HEK293 (cell line): ENCODE measurements around the gene NEIL3.

Source experiments
- CTCF ChIA-PET: fragments of 350-600 bp; formaldehyde crosslinking; extraction: SDS; loops from one replicate; lab custom pipeline; 2021; ENCODE audit warnings: antibody characterized with exemption; lab: Yijun Ruan, JAX
- POLR2A ChIA-PET: fragments of 300-600 bp; formaldehyde crosslinking; extraction: SDS; loops from one replicate; lab custom pipeline; 2020; ENCODE audit warnings: antibody characterized with exemption, inconsistent platforms; lab: Yijun Ruan, JAX
- H3K27ac ChIP-seq: fragments of 200-500 bp; sonication (Bioruptor generic); 2 replicates; pipeline ENCODE4 v1.5.1; 2014; ENCODE audit warnings: low read depth, low read length, control low read depth, inconsistent platforms; ENCODE audit errors: extremely low read depth
- H3K36me3 ChIP-seq, 2 experiments: fragments of 200-500 bp in 1 of 2; sonication (Bioruptor generic) in 1 of 2; 1 replicate in 1 of 2; 2 replicates in 1 of 2; pipeline ENCODE4 v1.5.1; 2014 to 2017; ENCODE audit warnings: inconsistent platforms in 2 of 2, low read length in 2 of 2; ENCODE audit not compliant: control insufficient read depth in 2 of 2, insufficient read depth in 1 of 2
- H3K4me1 ChIP-seq: fragments of 200-500 bp; sonication (Bioruptor generic); 2 replicates; pipeline ENCODE4 v1.5.1; 2014; ENCODE audit warnings: mild to moderate bottlenecking, low read length, inconsistent platforms; ENCODE audit not compliant: control insufficient read depth, insufficient read depth
- H3K4me3 ChIP-seq: 2 replicates; pipeline ENCODE4 v1.5.1; 2011; ENCODE audit warnings: low read depth, mild to moderate bottlenecking, control low read depth, low read length, moderate library complexity
- H3K9me3 ChIP-seq: fragments of 200-500 bp; sonication (Bioruptor generic); 2 replicates; pipeline ENCODE4 v1.5.1; 2014; ENCODE audit warnings: low read depth, low read length, inconsistent platforms; ENCODE audit not compliant: control insufficient read depth, insufficient read depth
- PRDM10 ChIP-seq: fragments of 450-650 bp; formaldehyde crosslinking; IDR thresholded peaks from 2 replicates; pipeline ENCODE4 v1.5.1; 2016; ENCODE audit warnings: missing biosample characterization, missing genetic modification characterization
- SP3 ChIP-seq: fragments of 450-650 bp; formaldehyde crosslinking; IDR thresholded peaks from 2 replicates; pipeline ENCODE4 v1.5.1; 2016; ENCODE audit warnings: missing biosample characterization, missing genetic modification characterization
- YY1 ChIP-seq: fragments of 450-650 bp; formaldehyde crosslinking; IDR thresholded peaks from 2 replicates; pipeline ENCODE4 v1.5.1; 2018; ENCODE audit warnings: missing biosample characterization, missing genetic modification characterization
- ZNF10 ChIP-seq: fragments of 450-650 bp; formaldehyde crosslinking; IDR thresholded peaks from 2 replicates; pipeline ENCODE4 v1.5.1; 2017; ENCODE audit warnings: missing biosample characterization, missing genetic modification characterization
- ZNF19 ChIP-seq: fragments of 450-650 bp; formaldehyde crosslinking; IDR thresholded peaks from 2 replicates; pipeline ENCODE4; 2016; ENCODE audit warnings: missing biosample characterization, missing genetic modification characterization, low read depth
- ZNF324 ChIP-seq: fragments of 450-650 bp; formaldehyde crosslinking; IDR thresholded peaks from 2 replicates; pipeline ENCODE4 v1.5.1; 2016; ENCODE audit warnings: missing biosample characterization, missing genetic modification characterization
- ZNF623 ChIP-seq: fragments of 450-650 bp; formaldehyde crosslinking; IDR thresholded peaks from 2 replicates; pipeline ENCODE4 v1.5.1; 2016; ENCODE audit warnings: missing biosample characterization, missing genetic modification characterization
- ZNF660 ChIP-seq: fragments of 450-650 bp; IDR thresholded peaks from 2 replicates; pipeline ENCODE4 v1.5.1; 2018; ENCODE audit warnings: missing biosample characterization, mild to moderate bottlenecking, missing genetic modification characterization
- ZNF76 ChIP-seq: fragments of 450-650 bp; formaldehyde crosslinking; IDR thresholded peaks from 2 replicates; pipeline ENCODE4; 2016; ENCODE audit warnings: low read depth, missing biosample characterization, missing genetic modification characterization, borderline replicate concordance
- ZSCAN16 ChIP-seq: fragments of 450-650 bp; formaldehyde crosslinking; IDR thresholded peaks from 2 replicates; pipeline ENCODE4 v1.5.1; 2016; ENCODE audit warnings: missing biosample characterization, missing genetic modification characterization
- TF ChIP-seq, protein P1 (sequence below): fragments of 450-650 bp; formaldehyde crosslinking; IDR thresholded peaks from 2 replicates; pipeline ENCODE4 v1.5.1; 2016; ENCODE audit warnings: missing biosample characterization, missing genetic modification characterization
- TF ChIP-seq, protein P2 (sequence below): fragments of 450-650 bp; formaldehyde crosslinking; IDR thresholded peaks from 2 replicates; pipeline ENCODE4 v1.5.1; 2016; ENCODE audit warnings: missing biosample characterization, missing genetic modification characterization, low read depth
- TF ChIP-seq, protein P3 (sequence below): fragments of 450-650 bp; formaldehyde crosslinking; IDR thresholded peaks from 2 replicates; pipeline ENCODE4 v1.5.1; 2016; ENCODE audit warnings: missing biosample characterization, missing genetic modification characterization, borderline replicate concordance
- TF ChIP-seq, protein P4 (sequence below): fragments of 450-650 bp; formaldehyde crosslinking; IDR thresholded peaks from 2 replicates; pipeline ENCODE4 v1.5.1; 2016; ENCODE audit warnings: missing biosample characterization, missing genetic modification characterization

The NEIL3 gene

DNA sequence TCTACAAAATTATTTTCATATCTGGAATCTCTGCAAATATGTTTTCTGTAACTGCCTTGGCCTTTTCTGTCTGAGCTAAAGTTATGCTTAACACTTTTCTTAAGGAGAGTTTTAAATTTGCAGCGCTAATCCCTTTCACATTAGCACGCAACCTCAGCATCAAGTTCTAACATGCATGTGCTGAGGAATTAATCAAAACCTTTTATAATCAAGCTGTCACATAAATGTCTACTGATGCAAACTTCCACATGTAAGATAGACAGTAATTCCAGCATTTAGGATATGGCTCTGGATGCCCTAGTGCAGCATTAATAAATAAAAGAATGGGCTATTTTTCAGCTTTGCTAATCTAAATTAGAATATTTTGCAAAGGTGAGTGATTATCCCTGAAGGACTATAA lies 17.5 kb upstream of the NEIL3 start (continued):
- no peak for TF ChIP-seq ZNF660 (tag by site-specific recombination)
- TF ChIP-seq, protein P1, sequence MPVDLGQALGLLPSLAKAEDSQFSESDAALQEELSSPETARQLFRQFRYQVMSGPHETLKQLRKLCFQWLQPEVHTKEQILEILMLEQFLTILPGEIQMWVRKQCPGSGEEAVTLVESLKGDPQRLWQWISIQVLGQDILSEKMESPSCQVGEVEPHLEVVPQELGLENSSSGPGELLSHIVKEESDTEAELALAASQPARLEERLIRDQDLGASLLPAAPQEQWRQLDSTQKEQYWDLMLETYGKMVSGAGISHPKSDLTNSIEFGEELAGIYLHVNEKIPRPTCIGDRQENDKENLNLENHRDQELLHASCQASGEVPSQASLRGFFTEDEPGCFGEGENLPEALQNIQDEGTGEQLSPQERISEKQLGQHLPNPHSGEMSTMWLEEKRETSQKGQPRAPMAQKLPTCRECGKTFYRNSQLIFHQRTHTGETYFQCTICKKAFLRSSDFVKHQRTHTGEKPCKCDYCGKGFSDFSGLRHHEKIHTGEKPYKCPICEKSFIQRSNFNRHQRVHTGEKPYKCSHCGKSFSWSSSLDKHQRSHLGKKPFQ (tag by site-specific recombination): no peak

DNA sequence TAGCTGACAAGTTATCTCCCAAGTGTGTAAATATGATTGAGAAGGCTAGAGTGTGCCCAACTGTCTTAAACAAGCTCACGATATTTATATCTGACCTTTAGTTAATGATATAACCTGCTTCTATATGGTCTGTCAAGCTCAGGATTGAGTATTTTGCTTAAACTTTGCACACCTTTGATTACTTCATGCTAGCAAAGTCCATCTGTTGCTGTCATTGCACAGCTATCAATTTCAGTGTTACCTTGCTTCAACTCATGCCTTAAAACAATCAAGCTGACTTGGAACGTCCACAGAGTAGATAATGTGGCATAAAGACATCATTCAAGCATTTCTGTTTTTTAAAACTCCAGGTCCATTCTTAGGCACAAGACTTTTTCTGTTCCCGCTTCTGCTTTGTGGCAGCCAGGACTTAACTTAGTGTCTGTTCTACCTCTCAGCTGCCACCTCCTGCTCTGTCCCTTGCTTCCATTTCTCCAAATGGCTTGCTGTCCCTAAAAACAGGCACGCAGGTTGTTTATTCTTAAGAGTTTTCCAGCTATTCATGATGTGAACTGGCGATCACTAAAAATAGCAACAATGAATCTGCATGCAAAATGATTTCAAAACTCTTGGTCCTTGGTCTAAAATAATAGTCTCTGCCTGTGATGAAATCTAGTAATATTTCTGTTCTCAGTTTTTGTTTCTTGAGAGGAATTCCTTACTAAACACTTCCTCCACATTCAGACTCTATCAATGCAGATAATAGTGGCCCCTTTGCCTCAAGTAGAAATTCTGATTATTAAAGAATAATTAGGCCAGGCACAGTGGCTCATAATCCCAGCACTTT lies 16.3 kb upstream of the NEIL3 start:
- TF ChIP-seq YY1 (tag by site-specific recombination): no peak
- no peak for TF ChIP-seq PRDM10
- TF ChIP-seq, protein P2, sequence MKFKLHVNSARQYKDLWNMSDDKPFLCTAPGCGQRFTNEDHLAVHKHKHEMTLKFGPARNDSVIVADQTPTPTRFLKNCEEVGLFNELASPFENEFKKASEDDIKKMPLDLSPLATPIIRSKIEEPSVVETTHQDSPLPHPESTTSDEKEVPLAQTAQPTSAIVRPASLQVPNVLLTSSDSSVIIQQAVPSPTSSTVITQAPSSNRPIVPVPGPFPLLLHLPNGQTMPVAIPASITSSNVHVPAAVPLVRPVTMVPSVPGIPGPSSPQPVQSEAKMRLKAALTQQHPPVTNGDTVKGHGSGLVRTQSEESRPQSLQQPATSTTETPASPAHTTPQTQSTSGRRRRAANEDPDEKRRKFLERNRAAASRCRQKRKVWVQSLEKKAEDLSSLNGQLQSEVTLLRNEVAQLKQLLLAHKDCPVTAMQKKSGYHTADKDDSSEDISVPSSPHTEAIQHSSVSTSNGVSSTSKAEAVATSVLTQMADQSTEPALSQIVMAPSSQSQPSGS (tag by site-specific recombination): no peak
- TF ChIP-seq ZNF76 (tag by site-specific recombination): no peak
- TF ChIP-seq ZNF10 (tag by site-specific recombination): no peak
- TF ChIP-seq SP3 (tag by site-specific recombination): no peak
- TF ChIP-seq ZNF623 (tag by site-specific recombination): no peak
- TF ChIP-seq ZNF19 (tag by site-specific recombination): no peak
- TF ChIP-seq, protein P3, sequence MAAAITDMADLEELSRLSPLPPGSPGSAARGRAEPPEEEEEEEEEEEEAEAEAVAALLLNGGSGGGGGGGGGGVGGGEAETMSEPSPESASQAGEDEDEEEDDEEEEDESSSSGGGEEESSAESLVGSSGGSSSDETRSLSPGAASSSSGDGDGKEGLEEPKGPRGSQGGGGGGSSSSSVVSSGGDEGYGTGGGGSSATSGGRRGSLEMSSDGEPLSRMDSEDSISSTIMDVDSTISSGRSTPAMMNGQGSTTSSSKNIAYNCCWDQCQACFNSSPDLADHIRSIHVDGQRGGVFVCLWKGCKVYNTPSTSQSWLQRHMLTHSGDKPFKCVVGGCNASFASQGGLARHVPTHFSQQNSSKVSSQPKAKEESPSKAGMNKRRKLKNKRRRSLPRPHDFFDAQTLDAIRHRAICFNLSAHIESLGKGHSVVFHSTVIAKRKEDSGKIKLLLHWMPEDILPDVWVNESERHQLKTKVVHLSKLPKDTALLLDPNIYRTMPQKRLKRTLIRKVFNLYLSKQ (tag by site-specific recombination): no peak
- TF ChIP-seq ZSCAN16 (tag by site-specific recombination): no peak
- TF ChIP-seq, protein P4, sequence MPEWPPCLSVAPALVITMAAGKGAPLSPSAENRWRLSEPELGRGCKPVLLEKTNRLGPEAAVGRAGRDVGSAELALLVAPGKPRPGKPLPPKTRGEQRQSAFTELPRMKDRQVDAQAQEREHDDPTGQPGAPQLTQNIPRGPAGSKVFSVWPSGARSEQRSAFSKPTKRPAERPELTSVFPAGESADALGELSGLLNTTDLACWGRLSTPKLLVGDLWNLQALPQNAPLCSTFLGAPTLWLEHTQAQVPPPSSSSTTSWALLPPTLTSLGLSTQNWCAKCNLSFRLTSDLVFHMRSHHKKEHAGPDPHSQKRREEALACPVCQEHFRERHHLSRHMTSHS: no peak
- no peak for TF ChIP-seq ZNF324 (tag by site-specific recombination)
- TF ChIP-seq, all 188 proteins: peak for 0
- no peak overlapping the region for H3K4me3 ChIP-seq
- ChIA-PET CTCF (no interaction called here), POLR2A (no interaction called here)
- no peak overlapping the region for H3K27ac ChIP-seq
- H3K36me3 ChIP-seq: no peaks in the 10 kb centered on the region
- H3K4me1 ChIP-seq: no peaks in the 10 kb centered on the region
- H3K9me3 ChIP-seq: no peaks in the 10 kb centered on the region
